Measurements from ENCODE around the gene MTERF4. TPM values are rescaled to one million over a fixed set of nuclear protein-coding genes. Genes with fewer than 3 reads are reported as not detected.

MTERF4 gene
- total RNA-seq, 1 donor from 2014 or later, result 57.1 TPM

DNA sequence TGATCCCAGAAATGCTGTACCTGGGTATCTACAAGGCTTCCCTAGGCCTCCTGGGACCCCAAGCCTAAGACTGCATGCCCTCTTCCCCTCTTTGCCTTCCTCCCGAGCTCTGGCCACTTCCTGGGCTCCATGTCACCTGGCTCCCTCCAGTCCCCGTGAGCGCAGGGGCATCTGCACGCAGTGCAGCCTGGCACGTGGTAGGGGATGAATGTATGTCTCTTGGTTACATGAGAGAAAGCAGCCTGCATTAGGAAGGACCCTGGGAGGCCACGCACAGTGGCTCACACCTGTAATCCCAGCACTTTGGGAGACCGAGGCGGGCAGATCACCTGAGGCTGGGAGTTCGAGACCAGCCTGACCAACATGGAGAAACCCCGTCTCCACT lies 31.3 kb upstream of the MTERF4 start:
- no peak for DNase-seq (ENCODE audit: low spot score)

- DNase-seq (ENCODE audit: low spot score), result no peak
Measured at GRCh38 chr2:241132538-241133435, 30.7 kb upstream of the MTERF4 start.

DNA sequence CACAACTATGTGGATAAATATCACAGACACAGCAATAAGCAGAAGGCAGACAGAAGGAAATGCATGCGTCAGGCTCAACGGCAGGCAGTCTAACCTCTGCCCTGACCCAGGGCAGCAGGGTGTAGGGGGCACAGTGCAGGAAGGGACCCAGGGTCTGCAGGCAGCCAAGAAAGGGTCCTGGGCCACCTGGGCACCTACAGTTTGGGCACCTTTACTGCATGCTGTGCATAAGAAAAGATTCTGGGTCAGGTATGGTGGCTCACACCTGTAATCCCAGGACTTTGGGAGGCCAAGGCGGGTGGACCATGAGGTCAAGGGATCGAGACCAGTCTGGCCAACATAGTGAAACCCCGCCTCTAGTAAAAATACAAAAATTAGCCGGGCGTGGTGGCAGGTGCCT lies 29.4 kb upstream of the MTERF4 start:
- DNase-seq (ENCODE audit: low spot score), result no peak

- no peak for DNase-seq (ENCODE audit: low spot score)
Measured at GRCh38 chr2:241130316-241130715, 28.2 kb upstream of the MTERF4 start.

DNA sequence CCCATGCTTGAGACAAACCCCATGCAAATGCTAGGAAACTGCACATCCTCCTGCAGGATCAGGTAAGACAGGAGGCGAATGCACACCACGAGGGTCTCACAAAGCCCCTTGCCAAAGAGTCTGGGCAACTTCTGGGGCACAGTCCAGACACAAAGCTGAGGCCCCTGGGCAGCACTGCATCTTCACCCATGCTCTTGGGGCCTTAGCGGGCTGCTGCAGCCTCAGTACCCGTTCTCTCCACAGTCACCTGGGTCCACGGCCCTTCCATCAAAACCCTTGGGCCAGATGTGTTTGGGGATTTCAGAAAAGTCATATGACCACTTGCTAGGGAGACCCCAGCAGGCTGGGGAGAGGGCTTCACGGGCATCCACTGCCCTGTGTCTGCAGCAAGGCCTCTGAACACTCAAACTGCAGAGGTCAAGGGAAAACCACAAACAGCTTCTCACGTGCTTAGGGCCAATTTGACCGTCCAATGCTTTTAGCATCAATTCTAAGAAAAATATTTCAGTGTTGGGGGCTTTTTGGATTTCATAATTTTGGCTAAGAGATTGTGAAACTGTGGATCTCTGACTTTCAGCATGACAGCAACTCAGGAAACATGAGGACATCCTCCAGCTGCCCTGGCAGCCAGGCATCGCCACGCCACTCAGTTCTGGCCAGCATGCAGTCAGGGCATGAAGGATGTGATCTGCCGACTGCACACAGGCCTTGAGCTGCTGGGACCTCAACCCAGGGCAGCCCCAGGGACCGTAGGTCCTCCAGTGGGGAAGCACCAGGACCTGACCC lies 27.2 kb upstream of the MTERF4 start:
- no peak for DNase-seq (ENCODE audit: low spot score)

GRCh38 chr2:241128266-241128665 lies 26.2 kb upstream of the MTERF4 start:
- DNase-seq (ENCODE audit: low spot score), result no peak

GRCh38 chr2:241126771-241127202 lies 24.7 kb upstream of the MTERF4 start:
- DNase-seq (ENCODE audit: low spot score), result no peak

DNA sequence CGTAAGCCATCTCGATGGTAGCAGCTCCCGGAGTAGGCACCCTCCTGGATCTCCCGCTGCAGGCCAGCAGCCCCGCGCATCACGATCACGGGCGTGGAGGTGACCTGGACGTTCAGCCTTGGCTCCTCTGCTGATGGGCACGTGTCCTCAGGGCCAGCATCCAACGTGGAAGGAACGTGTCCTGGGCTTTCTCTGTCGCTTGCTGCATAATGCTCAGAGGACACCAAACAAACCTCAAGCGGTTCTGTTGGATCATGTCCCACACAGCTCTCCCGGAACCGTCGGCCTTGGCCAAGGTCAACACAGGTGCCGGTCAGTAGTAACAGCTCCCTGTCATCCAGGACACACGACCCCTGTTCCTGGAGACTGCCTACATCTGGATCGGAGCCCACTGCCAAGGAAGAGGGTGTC lies 24.1 kb upstream of the MTERF4 start:
- DNase-seq (ENCODE audit: low spot score), result no peak

DNA sequence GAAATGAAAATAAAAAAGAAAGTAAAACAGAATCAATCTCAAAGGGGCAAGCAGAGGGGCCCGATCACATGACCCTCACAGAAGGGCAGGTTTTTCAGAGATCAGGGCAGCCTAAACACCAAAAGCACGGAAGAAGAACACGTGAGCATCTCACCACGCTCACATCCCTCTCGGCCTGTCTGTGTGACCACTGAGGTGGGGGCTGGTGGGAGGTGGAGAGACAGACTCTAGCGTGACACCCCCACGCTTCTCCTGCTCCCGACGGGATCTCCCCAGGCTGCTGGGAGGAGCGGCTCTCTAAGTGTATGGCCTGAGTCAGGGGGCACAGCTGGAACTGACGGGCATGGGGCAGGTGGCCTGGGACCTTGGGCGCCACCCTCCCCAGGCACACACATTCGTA lies 23.5 kb upstream of the MTERF4 start:
- DNase-seq (ENCODE audit: low spot score), result no peak

GRCh38 chr2:241123816-241124536 lies 21.9 kb upstream of the MTERF4 start:
- no peak for DNase-seq (ENCODE audit: low spot score)

- DNase-seq (ENCODE audit: low spot score), result no peak
Measured at GRCh38 chr2:241122376-241123002, 20.4 kb upstream of the MTERF4 start.

DNA sequence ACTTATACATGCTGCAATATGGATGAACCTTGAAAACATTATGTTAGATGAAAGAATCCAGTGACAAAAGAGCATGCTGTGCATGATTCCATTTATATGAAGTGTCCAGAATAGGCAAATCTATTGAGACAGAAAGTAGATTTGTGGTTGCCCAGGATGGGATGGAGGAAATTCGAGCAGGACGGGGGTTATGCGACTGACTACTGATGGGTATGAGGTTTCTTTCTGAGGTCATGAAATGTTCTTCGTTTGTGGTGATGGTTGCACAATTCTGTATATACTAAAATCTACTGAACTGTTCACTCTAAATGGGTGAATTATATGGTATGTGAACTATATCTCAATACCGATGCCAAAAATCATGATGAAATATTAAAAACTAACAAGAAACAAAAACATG lies 18.9 kb upstream of the MTERF4 start:
- DNase-seq (ENCODE audit: low spot score), result no peak

DNA sequence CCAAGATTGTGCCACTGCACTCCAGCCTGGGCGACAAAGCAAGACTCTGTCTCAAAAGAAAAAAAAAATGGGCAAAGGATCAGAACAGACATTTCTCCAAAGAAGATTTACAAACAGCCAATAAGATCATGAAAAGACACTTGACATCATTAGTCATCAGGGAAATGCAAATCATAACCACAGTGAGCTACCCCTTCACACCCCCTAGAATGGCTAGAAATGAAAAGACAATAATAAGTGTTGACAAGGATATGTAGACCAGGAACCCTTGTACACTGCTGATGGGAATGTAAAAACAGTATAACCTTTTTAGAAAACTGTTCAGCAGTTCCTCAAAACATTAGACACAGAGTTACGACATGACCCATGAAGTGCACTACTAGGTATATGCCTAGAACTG lies 18.4 kb upstream of the MTERF4 start:
- DNase-seq (ENCODE audit: low spot score), result no peak

GRCh38 chr2:241118737-241119505 lies 16.8 kb upstream of the MTERF4 start:
- no peak for DNase-seq (ENCODE audit: low spot score)

GRCh38 chr2:241116606-241117560 lies 14.8 kb upstream of the MTERF4 start:
- no peak for DNase-seq (ENCODE audit: low spot score)

DNA sequence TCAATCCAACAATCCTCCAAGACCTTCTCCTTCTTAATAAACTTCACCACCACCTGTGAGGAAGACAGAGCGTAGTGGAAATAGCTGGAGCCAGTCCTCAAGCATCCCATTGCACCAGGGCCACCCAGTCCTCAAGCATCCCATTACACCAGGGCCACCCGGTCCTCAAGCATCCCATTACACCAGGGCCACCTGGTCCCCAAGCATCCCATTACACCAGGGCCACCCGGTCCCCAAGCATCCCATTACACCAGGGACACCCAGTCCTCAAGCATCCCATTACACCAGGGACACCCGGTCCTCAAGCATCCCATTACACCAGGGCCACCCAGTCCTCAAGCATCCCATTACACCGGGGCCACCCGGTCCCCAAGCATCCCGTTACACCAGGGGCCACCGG lies 13.3 kb upstream of the MTERF4 start:
- DNase-seq (ENCODE audit: low spot score), result no peak

DNA sequence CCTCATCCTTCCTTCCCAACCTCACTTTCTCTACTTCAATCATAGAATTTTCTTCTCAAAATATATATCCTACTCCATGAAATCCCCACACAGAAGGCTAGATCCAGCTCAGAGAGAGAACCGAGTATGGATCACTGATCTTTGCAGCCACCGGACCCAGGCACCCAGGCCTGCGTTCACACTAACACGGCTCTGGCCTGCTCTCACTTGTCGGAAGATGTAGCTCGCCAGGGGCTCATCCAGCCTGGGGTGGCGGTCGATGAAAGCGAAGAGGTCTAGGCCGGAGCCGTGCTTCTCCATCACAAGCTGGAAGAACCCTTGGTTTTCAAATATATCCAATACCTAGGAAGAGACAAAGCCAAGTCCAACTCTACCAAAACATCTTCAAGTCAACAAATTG lies 12.7 kb upstream of the MTERF4 start:
- no peak for DNase-seq (ENCODE audit: low spot score)

- no peak for DNase-seq (ENCODE audit: low spot score)
Measured at GRCh38 chr2:241112592-241112991, 10.5 kb upstream of the MTERF4 start.

- DNase-seq (ENCODE audit: low spot score), result no peak
Measured at GRCh38 chr2:241112046-241112445, 10.0 kb upstream of the MTERF4 start.

- no peak for DNase-seq (ENCODE audit: low spot score)
Measured at GRCh38 chr2:241111440-241111805, 9.3 kb upstream of the MTERF4 start.

Measured in umbilical cord (tissue), 2 donors.